Midbrain (tissue), 1 donor: ENCODE measurements around the gene SAP130.

Experiments
- DNase-seq: peaks from one replicate; lab custom pipeline; 2025; lab: John Stamatoyannopoulos, UW

Gene SAP130

GRCh38 chr2:128027801-128028667, at the start of gene SAP130:
Gene SAP130, minus strand, starts transcription at chr2:128028059. Its CDS starts 1,767 bp downstream, at chr2:128026292.
- DNase-seq: peak; percentile 96

- no peak for DNase-seq
Observed at GRCh38 chr2:128076461-128077106, 48.7 kb upstream of the SAP130 start.

GRCh38 chr2:128073278-128073677, 45.4 kb upstream of the SAP130 start:
- no peak for DNase-seq

DNA sequence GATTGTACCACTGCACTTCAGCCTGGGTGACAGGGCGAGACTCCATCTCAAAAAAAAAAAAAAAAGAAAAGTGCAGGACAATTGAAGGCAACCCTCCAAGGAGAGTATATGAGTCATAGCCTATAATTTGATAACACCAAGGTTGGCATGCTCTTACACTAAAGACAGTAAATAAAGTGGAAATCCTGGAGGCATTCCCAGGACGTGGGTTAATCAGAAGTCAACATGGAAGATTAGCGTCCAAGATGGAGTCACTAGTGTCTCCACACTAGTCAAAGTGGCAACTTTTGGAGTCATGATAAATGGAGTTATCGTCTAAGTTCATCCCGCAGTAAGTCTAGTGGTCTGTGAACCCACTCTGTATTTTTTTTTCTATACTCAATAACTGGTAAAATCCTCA, 41.9 kb upstream of the SAP130 start:
- DNase-seq: no peak

DNA sequence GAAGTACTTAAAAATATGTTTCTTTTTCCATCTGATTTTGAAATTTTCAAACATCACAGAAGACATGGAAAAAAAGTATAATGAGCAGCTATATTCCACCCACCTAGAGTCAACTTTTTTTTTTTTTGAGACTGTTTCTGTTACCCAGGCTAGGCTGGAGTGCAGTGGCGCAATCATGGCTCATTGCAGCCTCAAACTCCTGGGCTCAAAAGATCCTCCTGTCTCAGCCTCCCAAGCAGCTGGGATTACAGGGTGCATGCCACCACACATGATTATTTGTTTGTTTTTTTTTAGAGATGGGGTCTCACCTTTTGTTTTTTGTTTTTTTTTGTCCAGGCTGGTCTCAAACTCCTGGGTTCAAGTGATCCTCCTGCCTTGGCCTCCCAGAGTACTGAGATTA, 36.5 kb upstream of the SAP130 start:
- no peak for DNase-seq

GRCh38 chr2:128062571-128062970, 34.7 kb upstream of the SAP130 start:
- no peak for DNase-seq

DNA sequence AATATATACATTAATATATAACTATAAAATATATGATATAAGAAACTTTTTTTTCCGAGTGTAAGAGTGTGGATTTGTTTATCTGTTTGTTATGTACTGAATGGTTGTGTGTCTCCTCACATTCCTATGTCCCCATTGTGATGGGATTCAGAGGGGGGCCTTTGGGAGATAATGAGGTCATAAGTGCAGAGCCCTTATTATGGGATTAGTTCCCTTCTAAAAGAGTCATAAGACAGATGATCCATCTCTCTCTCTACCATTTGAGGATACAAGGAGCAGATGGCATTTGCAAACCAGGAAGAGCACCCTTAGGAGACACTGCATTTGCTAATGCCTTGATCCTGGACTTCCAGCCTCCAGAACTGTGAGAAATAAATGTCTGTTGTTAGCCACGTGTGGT, 30.3 kb upstream of the SAP130 start:
- DNase-seq: no peak

- DNase-seq: no peak
Observed at GRCh38 chr2:128057334-128057733, 29.5 kb upstream of the SAP130 start.

- no peak for DNase-seq
Observed at GRCh38 chr2:128054104-128054885, 26.4 kb upstream of the SAP130 start.

GRCh38 chr2:128053331-128053730, 25.5 kb upstream of the SAP130 start:
- DNase-seq: no peak

DNA sequence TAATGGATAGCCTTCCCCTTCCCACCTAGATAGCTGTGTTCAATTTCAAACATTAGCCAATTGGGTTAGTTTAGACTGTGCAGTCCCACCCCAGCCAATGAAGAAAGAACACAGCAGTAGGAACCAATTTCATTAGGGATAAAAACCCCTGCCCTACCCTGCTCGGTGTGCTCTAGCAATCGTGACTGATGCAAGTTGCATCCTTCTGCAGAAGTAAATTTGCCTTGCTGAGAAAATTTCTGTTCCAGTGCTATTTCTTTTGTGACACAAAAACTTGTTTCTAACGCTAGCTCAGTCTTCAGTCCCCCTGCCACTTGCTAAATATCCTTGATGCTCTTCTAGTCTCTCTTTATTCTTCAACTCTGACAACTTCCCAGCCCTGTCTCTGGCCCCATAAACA, 15.2 kb upstream of the SAP130 start:
- no peak for DNase-seq

GRCh38 chr2:128041561-128041960, 13.7 kb upstream of the SAP130 start:
- DNase-seq: no peak

DNA sequence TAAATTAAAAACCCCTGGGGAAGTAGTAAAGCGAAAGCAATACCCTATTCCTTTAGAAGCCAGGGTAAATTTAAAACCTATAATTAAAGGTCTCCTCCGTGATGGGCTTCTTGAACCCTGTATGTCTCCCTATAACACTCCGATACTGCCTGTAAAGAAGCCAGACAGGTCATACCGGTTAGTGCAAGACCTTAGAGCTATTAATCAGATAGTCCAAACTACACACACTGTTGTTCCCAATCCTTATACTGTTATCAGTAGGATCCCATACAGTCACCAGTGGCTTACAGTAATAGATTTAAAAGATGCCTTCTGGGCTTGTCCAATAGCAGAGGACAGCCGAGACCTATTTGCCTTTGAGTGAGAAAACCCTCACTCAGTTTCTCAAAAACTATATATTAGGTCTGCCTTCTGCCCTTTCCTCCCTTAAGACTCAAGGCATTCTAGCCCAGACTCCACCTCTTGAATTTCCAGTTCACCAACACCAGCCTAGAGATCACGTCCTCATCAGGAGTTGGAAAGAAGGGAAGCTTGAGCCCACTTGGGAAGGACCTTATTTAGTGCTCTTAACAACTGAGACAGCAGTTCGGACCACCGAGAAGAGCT, 12.4 kb upstream of the SAP130 start:
- no peak for DNase-seq

DNA sequence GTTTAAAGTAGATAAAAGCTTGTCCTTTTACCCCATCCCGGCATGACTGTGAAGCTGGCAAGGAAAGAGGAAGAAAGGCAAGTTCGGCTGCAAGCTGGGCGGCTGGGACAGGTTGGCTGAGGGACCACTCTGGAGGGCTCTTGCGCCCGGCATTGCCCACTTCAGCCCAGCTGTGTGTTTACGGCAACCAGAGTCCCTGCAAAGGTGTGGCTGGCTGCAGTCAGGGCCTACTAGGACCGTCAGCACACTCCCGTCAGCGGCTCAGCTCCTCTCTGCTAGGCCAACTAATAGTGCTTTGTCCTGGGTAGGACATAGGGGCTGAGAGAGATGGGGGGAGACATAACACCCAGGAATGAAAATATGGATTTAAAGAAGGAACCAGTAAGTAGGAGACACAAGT, 11.7 kb upstream of the SAP130 start:
- no peak for DNase-seq

DNA sequence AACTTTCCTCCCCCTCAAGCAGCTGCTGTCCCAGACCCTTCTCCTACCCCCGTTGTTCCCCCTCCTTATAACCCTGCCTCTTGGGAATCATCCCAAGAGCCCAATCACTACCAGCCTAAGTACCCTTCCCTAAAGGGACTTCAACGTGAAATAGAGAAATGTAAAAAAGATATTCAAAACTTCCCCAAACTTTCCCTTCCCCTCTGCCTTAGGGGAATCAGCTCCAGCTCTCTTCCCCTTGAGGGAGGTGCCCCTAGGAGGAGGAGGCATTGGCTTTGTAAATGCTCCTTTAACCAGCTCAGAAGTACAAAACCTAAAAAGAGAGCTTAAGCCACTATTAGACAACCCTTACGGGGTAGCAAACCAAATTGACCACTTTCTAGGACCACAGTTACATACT, 10.6 kb upstream of the SAP130 start:
- DNase-seq: no peak

DNA sequence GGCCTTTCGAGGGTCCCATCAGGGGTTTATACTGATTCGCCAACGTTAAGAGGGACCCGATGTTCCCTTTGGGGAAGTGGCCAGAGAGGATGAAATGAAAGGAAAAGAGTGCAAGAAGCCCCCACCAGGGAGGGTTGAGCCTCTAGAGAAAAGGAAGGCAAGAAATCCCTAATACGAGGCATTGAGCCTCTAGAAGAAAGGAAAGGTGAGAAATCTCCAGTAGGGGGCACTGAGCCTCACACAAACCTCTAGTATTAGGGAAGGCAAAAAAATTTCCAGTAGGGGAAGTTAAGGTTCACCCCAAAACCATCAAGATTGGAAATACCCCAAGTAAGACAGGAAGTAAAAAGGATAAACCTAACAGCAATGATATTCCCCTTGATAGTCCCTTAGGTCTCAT, 9.8 kb upstream of the SAP130 start:
- DNase-seq: no peak

DNA sequence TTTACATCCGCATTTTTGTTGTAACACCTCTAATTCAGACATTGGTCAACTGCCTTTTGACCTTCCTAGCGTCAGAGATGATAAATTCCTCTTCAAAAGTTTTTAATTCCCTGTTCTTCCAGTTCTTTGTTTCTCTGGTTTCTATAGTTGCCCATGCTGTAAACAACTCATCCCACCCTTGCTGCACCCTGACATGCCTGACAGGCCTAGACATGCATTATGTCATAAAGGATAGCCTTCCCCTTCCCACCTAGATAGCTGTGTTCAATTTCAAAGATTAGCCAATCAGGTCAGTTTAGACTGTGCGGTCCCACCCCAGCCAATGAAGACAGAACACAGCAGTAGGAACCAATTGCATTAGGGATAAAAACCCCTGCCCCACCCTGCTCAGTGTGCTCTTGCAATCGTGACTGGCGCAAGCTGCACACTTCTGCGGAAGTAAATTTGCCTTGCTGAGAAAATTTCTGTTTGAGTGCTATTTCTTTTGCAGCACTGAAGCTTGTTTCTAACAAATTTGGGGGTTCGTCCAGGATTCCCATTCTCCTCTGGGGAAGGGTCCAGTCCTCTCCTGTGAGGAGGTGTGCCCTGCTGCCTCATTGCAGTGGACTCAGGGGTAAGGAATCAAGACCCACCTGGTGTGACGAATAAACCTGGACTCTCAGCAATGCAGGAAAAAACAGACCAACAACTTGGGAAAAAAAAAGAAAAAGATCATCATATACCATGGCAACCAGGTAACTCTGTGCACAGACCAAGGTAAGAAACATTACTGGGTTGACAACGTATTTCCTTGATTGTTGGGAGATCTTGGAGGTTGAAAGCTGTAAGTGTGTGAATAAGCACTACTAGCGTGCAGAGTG, 9.1 kb upstream of the SAP130 start:
- no peak for DNase-seq

DNA sequence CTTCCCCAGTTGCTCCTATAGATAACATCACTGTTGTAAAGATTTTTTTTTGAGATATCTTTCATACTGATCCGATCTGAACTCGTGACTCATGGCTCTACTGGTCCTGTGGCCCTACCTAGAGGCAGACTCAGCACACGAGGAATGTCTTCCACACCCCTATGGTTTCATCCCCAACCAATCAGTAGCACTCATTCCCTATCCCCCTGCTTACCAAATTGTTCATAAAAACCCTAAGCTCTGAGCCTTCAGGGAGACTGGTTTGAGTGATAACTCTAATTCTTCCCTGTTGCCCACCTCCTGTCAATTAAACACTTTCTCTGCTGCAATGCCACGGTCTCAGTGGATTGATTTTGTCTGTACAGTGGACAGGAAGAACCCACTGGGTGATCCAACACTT, 4.2 kb upstream of the SAP130 start:
- DNase-seq: no peak

- peak; percentile 5 for DNase-seq
Observed at GRCh38 chr2:128028668-128029054, 802 bp upstream of the SAP130 start.

DNA sequence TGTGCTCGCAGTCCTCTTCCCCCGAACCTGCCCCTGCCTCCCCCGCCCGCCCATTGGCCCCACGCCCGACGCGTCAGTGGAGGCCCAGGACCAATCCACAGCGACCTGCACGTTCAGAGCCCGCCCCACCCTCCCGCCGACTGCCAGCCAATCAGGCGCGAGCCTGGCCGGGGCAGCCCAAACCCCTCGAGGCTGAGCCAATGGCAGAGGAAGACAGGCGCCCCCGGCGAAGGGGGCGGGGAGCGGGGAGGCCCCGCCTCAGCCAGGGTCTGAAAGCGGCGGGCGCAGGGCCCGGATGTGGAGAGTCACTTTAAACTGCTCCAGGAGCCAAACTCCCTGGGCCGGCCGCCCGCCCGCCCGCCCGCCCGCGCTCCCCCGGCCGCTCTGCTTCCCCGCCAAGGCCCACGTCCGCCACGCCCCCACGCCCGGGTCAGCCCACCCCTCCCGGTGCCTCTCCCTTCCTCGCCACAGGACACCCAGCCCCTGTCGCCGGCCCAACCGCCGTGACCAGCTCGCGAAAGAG, 520 bp downstream of the SAP130 start:
- peak; percentile 99 for DNase-seq
